ENCODE measurements around the gene HRH4. TPM values are rescaled to one million over a fixed set of nuclear protein-coding genes. Genes with fewer than 3 reads are reported as not detected.

Gene HRH4
- total RNA-seq, 4 donors from 2014 or later: 0.15 to 0.54 (median 0.16) TPM; not detected in 1

- WGBS, 2 donors (ENCODE audit: low coverage in 1 of 2): 81 to 100% methylated on average over 1 of the region's 1 CpG
- H3K27ac ChIP-seq: no peak overlapping the region
- H3K27me3 ChIP-seq: no peaks in the 10 kb centered on the region
- peaks cover 0 to 100% of the 10 kb centered on the region in 2 donors for H3K36me3 ChIP-seq
- H3K4me3 ChIP-seq: no peak overlapping the region
- TF ChIP-seq CTCF (IDR thresholded peaks at IDR 0.05) (no peak), POLR2A (IDR thresholded peaks at IDR 0.05) (no peak)
- no peaks in the 10 kb centered on the region for H3K9me3 ChIP-seq
- ATAC-seq: no peak
- H3K4me1 ChIP-seq: no peaks in the 10 kb centered on the region
Observed at GRCh38 chr18:24446453-24446852, 14.0 kb upstream of the HRH4 start.

GRCh38 chr18:24446953-24447538 lies 13.4 kb upstream of the HRH4 start:
- Histone ChIP-seq H3K4me1 (no peaks in the 10 kb centered on the region), H3K4me3 (no peak overlapping the region), H3K27me3 (no peaks in the 10 kb centered on the region), H3K9me3 (no peaks in the 10 kb centered on the region), H3K27ac (no peak overlapping the region), H3K36me3 (peaks cover 0 to 100% of the 10 kb centered on the region in 2 donors)
- TF ChIP-seq CTCF (IDR thresholded peaks at IDR 0.05): no peak
- no peak for TF ChIP-seq POLR2AphosphoS5 (IDR thresholded peaks at IDR 0.05)
- no peak for TF ChIP-seq POLR2A (IDR thresholded peaks at IDR 0.05)
- no peak for TF ChIP-seq EP300 (IDR thresholded peaks at IDR 0.05)
- ATAC-seq: no peak
- WGBS, 2 donors (ENCODE audit: low coverage in 1 of 2): 90% methylated on average over 1 of the region's 1 CpG

- ATAC-seq: no peak
- TF ChIP-seq POLR2A (IDR thresholded peaks at IDR 0.05) (no peak), EP300 (IDR thresholded peaks at IDR 0.05) (no peak), CTCF (IDR thresholded peaks at IDR 0.05) (no peak), POLR2AphosphoS5 (IDR thresholded peaks at IDR 0.05) (no peak)
- Histone ChIP-seq H3K27me3 (no peaks in the 10 kb centered on the region), H3K4me3 (no peak overlapping the region), H3K9me3 (no peaks in the 10 kb centered on the region), H3K36me3 (peaks cover 0 to 96% of the 10 kb centered on the region in 2 donors), H3K27ac (no peak overlapping the region), H3K4me1 (no peaks in the 10 kb centered on the region)
- 80 to 94% methylated on average over 1 of the region's 1 CpG for WGBS, 2 donors (ENCODE audit: low coverage in 1 of 2)
Observed at GRCh38 chr18:24447961-24448360, 12.5 kb upstream of the HRH4 start.

- 87 to 97% methylated on average over 3 to 4 of the region's 4 CpGs for WGBS, 2 donors (ENCODE audit: low coverage in 1 of 2)
- ATAC-seq: no peak
- Histone ChIP-seq H3K4me1 (no peaks in the 10 kb centered on the region), H3K4me3 (no peak overlapping the region), H3K27ac (no peak overlapping the region), H3K36me3 (peaks cover 0 to 23% of the 10 kb centered on the region in 2 donors), H3K27me3 (no peaks in the 10 kb centered on the region), H3K9me3 (no peaks in the 10 kb centered on the region)
- TF ChIP-seq POLR2A (IDR thresholded peaks at IDR 0.05) (no peak), EP300 (IDR thresholded peaks at IDR 0.05) (no peak), CTCF (IDR thresholded peaks at IDR 0.05) (no peak), POLR2AphosphoS5 (IDR thresholded peaks at IDR 0.05) (no peak)
Observed at GRCh38 chr18:24456549-24456948, 3.9 kb upstream of the HRH4 start.

- TF ChIP-seq EP300 (IDR thresholded peaks at IDR 0.05): no peak
- TF ChIP-seq POLR2AphosphoS5 (IDR thresholded peaks at IDR 0.05): no peak
- TF ChIP-seq POLR2A (IDR thresholded peaks at IDR 0.05): no peak
- no peak for TF ChIP-seq CTCF (IDR thresholded peaks at IDR 0.05)
- H3K27ac ChIP-seq: no peak overlapping the region
- 81 to 85% methylated on average over 3 to 4 of the region's 4 CpGs for WGBS, 2 donors (ENCODE audit: low coverage in 1 of 2)
- H3K4me3 ChIP-seq: no peak overlapping the region
- no peak for ATAC-seq
- no peaks in the 10 kb centered on the region for H3K4me1 ChIP-seq
- H3K9me3 ChIP-seq: no peaks in the 10 kb centered on the region
- peaks cover 0 to 4% of the 10 kb centered on the region in 2 donors for H3K36me3 ChIP-seq
- H3K27me3 ChIP-seq: no peaks in the 10 kb centered on the region
Observed at GRCh38 chr18:24459772-24460171, 665 bp upstream of the HRH4 start.
